OCI-LY3 (cell line): ENCODE results near the gene RALBP1.

Experiments used
- EZH2phosphoT487 ChIP-seq: fragments of 200-600 bp; shearing (Covaris generic); IDR thresholded peaks from 2 replicates; pipeline ENCODE4 v1.6.1; 2018; ENCODE audit warnings: antibody characterized with exemption, mixed run types, low read depth
- TF ChIP-seq, protein P1 (sequence below): fragments of 200-600, 300-600 bp; sonication (generic); IDR thresholded peaks from 2 replicates; pipeline ENCODE4 v1.5.1; 2014; ENCODE audit warnings: antibody characterized with exemption, low read length, low read depth

DNA sequence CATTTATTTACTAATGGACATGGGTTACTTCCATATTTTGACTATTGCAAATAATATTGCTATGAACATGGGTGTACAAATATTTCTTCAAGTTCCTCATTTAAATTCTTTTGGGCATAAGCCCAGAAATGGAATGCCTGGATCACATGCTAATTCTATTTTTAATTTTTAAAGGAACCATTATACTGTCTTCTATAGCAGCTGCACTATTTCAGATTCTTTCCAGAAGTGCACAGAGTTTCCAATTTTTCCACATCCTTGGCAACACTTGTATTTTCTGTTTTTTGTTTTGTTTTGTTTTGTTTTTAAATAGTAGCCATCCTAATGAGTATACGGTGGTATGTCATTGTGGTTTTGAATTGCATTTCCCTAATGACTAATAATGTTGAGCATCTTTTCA is 8.5 kb upstream of the RALBP1 start:
- TF ChIP-seq, protein P1, sequence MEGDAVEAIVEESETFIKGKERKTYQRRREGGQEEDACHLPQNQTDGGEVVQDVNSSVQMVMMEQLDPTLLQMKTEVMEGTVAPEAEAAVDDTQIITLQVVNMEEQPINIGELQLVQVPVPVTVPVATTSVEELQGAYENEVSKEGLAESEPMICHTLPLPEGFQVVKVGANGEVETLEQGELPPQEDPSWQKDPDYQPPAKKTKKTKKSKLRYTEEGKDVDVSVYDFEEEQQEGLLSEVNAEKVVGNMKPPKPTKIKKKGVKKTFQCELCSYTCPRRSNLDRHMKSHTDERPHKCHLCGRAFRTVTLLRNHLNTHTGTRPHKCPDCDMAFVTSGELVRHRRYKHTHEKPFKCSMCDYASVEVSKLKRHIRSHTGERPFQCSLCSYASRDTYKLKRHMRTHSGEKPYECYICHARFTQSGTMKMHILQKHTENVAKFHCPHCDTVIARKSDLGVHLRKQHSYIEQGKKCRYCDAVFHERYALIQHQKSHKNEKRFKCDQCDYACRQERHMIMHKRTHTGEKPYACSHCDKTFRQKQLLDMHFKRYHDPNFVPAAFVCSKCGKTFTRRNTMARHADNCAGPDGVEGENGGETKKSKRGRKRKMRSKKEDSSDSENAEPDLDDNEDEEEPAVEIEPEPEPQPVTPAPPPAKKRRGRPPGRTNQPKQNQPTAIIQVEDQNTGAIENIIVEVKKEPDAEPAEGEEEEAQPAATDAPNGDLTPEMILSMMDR = no peak
- TF ChIP-seq EZH2phosphoT487 = no peak
